Mammary epithelial cell (primary cell): ENCODE measurements around the gene GRAP.

Experiments used
- CTCF ChIP-seq, 2 donors: IDR thresholded peaks in 1 of 2; conservative IDR thresholded peaks in 1 of 2; 2 replicates each; pipeline ENCODE4 v1.5.1; 2011 to 2012; ENCODE audit warnings: inconsistent platforms in 2 of 2, low read length in 2 of 2, mild to moderate bottlenecking in 2 of 2, control low read depth in 1 of 2, low read depth in 1 of 2; ENCODE audit not compliant: insufficient read depth in 1 of 2; ENCODE audit errors: extremely low read depth in 1 of 2
- EZH2 ChIP-seq: IDR thresholded peaks from 2 replicates; pipeline ENCODE4 v1.6.1; 2012; ENCODE audit warnings: low read length, inconsistent platforms, borderline replicate concordance

- TF ChIP-seq CTCF (conservative IDR thresholded peaks at IDR 0.05 in 1 of 2, IDR thresholded peaks at IDR 0.05 in 1 of 2; ENCODE audit: extremely low read depth in 1 of 2, insufficient read depth in 1 of 2, low read depth in 1 of 2, low read length in 2 of 2) (no peak), EZH2 (no peak)
Measured at GRCh38 chr17:19014628-19015215, 32.0 kb downstream of the GRAP start.
